GM19193 (cell line): ENCODE data around the gene NELL2.

Source experiments
- POLR2A ChIP-seq: IDR thresholded peaks from 4 replicates; pipeline ENCODE4 v1.6.1; 2011; ENCODE audit not compliant: insufficient read depth, insufficient read length; ENCODE audit errors: extremely low read depth

NELL2 gene

DNA sequence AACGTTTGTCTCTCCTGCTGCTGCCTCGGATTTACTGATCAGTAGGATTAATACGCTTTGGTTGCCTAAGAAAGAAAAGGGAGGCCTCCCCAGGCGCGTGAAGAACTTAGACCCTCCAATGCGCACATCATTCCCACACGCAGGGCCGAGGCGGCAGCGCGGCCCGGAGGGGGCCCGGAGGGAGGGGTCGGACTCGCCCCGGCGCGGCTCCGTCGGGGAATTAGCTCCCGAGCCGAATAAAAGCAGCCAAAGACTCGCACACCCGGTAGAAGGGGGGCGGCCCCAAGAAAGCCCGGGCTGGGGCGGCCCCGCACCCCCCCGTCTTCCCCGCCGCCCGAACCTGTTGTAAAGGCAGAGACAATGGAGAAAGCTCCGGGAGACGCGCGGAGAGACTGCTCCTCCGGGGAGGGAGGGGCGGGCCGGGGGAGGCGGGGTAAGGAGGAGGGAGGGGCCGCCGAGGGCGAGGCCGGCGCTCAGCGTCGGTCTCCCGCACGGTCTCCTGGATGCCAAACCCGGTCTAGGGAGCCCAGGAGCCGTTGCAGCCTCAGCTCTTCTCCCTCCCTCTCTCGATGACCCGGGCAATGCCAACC is at the start of gene NELL2:
TSS of gene NELL2 (minus strand) at position 362 of the 590 bp plus-strand sequence. CDS start 446 bp downstream, outside the sequence.
- no peak for TF ChIP-seq POLR2A

DNA sequence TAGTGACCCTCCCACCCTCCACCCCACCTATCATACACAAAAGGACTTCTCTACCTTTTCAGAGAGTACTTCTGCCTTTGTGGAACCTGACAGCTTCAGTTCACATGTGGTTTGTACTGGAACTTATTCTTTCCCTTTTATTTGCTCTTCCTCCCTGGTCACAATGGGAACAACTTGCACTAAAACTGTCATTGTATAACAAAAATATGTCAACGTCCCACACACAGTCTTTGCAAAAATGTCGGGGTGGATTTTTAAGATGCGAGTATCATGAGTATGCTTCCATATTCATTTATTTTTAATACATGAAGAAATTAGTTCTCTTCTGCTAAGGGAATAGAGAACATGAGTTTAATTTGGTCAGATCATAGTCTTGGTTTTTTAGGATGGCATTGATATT is 45.6 kb upstream of the NELL2 start:
- no peak for TF ChIP-seq POLR2A

DNA sequence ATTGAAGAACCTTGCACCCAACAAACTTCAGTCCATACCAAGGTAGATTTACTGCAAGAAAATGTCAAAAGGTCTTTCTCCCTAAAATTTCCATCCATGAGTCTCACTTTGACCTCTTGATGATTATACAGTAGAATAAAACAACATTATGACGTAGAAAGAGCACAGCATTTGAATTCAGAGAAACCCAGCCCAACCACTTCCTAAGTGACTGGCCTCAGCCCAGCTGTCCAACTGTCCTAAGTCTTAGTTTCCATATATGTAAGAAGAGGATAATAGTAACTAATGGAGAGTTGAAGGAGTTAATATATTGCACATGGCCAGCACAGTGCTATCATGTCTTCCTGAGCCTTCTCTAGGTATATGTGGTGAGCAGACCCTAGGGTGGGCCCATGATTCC is 41.0 kb upstream of the NELL2 start:
- no peak for TF ChIP-seq POLR2A

DNA sequence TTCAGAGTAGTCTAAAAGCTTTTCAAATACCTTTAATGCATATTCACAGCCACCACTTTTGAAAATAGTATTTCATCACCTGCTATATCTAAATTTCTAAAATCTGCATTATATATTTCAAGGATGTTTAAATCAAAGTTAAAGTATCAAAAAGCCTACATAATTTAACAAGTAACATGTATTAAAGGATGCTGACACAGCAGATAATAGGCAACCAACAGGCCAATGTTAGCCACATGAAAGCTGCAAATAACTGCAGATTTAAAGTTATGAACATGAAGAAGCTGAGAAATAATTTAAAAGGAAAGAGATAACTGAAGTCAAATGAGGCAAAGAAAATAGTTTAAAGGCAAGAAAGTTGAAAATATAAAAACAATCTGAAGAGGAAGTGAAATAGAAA is 39.8 kb upstream of the NELL2 start:
- no peak for TF ChIP-seq POLR2A

DNA sequence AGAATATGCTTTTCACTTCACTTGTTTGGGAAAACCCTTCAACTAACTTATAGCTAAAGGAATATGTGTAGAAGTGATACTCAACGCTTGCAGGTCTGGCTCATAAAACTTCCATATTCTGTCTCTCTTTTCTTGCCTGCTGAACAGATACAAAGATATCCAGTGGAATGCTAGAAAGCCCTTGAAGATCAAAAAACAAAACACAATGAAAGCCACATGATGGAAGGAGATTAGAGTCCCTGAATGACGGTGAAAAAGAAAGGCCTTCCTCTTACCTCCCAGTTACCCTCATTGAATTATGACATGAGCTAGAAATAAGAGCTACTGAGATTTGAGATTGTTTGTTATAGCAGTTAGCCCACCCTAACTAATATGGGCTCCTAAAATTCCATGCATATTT is 28.2 kb upstream of the NELL2 start:
- TF ChIP-seq POLR2A: no peak

DNA sequence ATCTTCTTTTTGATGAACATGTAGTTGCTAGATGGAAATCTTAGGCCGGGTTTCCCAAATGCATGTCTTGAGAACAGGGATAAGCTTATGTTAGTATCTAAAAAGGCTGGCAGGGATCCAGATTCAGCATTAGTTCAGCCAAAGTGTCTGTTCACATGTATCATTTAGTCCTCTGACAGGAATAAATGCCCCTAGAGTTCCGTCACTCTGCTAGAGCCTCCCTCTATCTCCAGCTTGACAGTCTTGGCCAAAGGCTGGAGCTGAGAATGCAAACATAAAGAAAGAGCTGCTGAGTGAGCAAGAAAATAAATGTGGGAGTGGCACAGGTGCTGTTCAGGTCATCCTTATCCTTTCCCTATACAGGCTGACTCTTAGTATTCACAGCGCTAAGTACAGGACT is 13.8 kb upstream of the NELL2 start:
- no peak for TF ChIP-seq POLR2A

DNA sequence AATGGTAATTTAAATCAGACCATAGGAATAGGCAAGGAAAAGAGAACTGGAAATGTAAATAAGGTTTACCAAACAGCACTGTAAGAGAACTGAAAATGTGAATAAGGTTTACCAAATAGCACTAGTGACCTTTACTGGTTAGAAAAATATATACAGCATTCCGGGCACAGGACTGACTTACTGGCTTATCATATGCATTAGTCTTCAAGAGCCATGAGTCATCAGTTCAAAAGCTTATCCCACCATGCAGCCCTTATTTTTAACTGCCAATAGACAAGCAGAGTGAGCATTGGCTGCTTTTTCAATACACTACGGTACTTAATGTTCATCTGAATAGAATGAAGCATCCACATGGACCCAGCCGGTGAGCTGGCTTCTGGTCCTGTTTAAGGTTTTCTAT is 13.0 kb upstream of the NELL2 start:
- no peak for TF ChIP-seq POLR2A

DNA sequence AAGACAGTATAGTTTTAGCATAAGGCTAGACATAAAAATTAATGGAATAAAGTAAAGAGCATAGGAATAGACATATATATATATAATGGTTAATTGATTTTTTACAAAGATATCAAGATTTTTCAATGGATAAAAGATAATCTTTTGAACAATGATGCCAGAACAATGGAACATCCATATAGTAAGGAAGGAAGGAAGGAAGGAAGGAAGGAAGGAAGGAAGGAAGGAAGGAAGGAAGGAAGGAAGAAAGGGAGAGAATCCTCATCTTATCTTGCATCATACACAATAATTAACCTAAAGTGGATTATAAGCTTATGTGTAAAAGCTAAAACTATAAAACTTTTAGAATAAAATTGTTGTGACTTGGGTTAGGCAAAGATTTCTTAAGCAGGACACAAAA is 9.8 kb upstream of the NELL2 start:
- TF ChIP-seq POLR2A: no peak

DNA sequence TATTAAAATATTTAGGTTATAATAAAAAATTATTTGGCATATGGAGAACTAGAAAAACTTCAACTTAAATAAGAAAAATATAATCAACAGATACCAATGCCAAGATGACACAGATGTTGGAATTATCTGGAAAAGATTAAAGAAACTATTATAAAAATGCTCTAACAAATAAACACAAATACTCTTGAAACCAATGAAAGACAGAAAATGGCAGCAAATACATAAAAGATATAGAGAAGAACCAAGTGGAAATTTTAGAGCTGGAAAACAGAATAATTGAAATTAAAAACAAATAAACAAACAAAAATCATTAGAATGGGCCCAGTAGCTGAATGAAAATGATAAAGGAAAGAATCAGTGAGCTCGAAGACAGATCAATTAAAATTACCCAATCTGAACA is 5.1 kb upstream of the NELL2 start:
- no peak for TF ChIP-seq POLR2A

DNA sequence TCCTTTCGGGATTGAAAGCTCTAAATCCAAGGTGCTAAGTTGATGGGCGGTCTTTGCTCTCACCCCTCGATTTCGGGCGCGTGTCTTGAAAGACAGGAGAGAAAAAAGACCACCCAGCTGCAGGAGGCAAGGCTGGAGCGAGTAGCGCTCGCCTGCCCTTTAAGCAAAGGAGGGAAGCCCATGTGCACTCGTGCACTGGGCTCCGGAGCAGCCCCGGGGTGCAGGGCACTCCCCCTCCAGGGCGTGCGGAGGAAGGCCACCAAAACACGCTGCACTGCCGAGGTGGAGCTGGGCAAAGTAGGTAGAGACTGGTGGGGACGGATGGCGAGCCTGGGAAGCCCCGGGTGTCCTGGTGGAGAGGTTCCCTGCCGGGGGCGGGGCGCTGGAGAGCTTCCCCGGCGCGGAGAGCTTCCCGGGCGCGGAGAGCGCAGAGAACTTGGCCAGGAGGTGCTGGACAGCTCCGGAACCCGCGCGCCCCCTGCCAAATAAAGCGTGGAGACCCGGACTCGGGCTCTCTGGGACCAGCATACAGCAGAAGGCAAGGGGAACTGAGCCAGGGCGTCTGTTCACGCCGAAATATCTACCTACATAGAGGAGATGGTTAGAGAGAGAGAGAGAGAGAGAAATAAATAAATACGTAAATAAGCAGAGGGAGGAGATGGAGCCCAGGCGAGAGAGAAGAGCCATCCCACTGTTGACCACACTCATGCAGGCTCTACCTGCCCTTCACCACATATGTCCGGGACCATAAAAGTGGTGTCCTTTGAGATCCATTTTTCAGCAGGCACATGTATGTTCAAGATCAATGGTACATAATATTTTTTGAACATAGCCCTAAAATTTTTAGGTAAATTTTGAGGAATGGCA is 662 bp upstream of the NELL2 start:
- TF ChIP-seq POLR2A: no peak

DNA sequence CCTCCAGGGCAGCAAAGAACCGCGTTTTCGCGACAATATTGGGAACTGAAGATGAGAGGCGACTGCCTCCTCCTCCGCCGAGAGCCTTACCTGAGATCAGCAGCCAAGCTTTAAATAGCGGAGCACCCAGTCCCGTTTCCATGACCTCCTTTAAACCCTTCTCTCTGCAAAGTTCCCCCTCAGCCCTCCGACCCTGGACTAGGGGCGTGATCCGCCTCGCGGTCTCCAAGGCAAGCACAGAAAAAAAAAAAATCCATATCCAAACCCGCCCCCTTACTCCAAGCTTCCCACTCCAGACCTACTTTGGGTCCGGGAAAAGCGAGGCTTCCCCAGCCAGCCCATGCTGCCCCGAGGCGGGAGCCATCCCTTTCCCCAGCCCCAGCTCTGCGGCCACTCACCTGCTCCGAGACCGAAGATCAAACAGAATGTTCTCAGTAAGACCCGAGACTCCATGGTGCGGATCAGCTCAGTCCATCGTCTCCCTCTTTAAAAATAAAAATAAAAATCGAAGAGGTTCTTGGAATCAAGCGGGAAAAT is 630 bp downstream of the NELL2 start:
- no peak for TF ChIP-seq POLR2A

DNA sequence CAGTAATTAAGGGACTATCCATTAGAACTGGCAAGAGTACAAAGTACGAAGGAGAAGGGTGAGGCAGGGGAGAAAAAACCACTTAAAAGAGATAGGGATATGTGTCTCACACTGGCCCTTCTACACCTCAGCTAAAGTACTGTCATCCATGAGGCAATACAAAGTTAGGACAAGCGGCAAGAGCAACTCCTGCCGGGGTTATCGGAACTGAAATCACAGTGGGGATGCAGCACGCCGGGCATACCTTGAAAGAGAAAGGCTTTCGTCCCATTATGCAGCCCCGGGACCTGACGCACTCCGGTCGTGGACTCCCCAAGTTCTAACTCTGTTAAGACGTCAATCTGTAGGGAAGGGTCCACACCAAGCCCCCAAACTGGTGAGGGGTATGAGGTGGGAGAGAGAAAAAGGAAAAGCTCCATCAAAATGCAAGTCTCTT is 1.1 kb downstream of the NELL2 start:
- TF ChIP-seq POLR2A: no peak

DNA sequence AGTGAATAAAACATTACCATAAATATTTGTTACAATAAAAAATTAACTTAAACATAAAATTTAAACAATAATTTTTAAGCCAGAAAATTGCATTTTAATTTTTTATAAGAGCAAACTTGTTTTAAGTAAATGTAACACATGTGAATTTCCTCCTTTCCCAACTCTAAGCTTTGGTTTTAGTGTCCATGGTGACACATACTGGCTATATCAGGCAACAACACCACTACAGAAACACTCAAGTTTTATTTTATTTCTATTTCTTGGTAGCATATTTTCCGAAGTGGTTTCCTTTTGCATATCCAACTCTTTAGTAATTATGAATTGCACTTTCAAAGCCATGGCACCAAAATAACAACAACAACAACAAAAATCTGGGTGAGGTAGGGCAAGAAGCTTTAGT is 2.2 kb downstream of the NELL2 start:
- no peak for TF ChIP-seq POLR2A

DNA sequence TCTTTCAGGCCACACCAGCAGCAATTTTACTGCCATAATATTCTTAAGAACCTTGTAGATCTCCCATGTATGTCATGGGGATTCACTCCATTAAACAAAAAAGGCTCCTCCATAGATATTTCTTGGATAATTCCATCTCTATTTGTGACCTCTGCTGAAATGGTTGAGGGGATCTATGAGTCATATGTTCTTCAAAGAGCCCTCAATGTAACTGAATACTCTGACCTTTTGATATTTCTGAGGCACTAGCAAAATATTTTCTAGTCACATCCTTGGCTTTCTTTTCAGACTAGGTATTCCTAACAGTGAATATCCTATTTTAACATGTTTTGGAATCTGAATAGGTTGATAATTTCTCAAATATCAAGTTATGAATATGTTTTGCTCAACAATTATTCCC is 6.6 kb downstream of the NELL2 start:
- no peak for TF ChIP-seq POLR2A

DNA sequence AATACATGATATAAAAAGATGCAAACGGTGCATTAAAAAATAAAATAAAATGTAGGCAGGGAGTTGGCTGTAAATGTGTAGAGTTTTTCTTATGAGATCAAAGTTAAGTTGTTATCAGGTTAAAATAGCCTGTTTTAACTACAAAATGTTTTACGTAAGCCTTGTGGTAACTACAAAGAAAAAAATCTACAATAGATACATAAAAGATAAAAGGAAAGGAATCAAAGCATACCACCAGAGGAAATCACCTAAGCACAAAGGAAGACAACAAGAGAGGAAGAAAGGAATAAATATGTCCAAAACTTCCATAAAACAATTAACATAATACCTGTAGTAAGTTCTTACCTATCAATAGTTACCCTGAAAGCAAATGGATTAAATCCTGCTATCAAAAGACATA is 12.2 kb downstream of the NELL2 start:
- no peak for TF ChIP-seq POLR2A
